ENCODE data around the gene B4GALT1.
"Not testable (repeated sequence)": the region's sequence is repeated elsewhere in the genome, so short reads cannot be mapped to it uniquely, and the experiment has no call there.

Gene B4GALT1

DNA sequence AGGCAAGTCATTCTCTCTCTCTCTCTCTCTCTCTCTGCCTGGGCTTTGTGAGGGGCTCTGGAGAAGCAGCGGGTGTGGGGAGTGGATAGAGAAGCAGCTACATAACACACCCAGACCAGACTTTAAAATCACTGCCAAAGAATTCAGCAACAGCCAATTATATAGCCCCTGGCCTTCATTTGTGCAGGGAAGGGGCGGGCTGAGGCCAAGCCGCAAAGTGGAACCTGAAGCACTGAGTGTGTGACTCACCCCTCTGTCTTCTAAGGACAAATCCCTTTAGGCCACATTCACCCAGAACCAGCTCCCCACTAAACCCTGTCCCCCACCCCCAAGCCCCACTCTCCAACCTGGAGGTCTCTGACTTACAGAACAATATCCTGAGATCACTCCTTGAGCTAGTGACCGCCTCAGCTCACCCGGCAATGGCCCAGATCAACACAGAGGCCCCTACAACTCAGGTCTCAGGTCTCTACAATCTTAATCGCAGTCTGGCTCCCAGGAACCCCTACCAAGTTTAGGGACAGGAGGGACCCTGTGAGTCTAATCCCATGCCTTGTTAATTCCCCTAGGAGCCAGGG is 6.0 kb downstream of the B4GALT1 start:
- DNase-seq: peak; percentile 70

DNA sequence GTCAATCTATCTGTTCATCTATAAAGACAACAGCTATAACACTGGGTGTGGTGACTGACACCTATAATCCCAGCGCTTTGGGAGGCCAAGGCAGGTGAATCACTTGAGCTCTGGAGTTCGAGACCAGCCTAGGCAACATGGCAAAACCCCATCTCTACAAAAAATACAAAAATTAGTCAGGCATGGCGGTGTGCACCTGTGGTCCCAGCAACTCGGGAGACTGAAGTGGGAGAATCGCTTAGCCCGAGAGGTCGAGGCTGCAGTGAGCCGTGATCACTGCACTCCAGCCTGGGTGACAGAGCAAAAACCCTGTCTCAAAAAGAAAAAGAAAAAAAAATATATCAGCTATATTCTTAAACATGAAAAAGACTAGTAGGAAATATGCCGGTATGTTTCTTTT is 6.7 kb downstream of the B4GALT1 start:
- DNase-seq: not testable (repeated sequence)

DNA sequence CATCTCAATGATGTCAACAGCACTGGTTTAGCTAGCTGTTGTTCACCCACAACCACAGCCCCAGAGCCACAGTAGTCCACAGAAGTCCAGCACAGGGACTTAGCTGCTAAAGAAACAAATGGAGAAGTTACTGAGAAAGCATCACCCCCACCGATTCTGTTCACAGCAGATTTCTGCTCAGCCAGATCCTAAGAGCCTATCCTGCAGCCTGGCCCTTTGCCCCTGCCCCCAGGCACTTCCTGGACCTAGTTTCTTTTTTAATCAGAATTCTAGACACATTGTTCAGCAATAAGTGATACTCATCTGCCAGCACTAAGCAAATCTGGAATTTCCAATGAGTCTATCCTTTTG is 7.4 kb downstream of the B4GALT1 start:
- DNase-seq: peak; percentile 68

DNA sequence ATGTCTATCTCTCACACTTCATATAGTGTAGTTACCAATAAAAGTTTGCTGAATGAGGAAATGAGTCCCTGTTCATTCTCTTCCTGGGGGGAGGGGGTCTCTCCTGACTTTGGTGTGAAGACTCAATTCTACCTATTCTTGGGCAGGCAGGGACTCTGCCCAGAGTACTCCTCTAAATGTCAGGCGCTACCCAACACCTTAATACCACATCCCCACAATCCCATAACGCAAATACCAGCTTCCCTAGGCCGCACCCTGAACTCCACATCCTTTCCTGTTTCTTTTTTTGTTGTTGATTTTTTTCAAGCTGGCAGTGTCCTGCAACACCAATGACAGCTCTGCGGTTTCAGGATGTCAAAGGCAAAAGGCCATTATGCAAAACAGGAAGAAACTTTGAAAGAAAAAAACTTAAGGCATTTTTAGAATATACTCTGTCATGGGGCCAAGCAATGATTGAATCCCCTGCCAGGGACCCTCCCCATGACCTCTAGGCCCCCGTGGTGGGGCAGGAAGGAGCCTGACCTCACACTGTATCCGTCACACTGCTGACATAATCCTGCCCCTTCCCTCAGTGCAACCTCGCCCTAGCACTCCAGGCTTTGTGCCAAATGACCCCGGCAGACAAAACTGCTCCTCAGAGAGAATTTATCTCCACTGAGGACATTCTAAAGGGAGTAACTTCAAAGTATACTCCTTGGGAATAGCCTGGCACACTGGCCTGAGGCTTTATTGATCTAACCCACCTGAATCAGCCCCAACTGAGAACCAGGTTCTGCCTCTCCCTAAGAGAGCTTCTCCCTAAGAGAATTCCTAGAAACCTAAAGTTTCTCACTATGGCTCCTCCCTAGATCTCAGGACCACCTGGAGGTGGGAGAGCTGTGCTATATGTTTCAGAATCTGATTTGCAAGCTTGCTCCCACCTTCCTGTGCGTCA is 8.0 kb downstream of the B4GALT1 start:
- DNase-seq: peak; percentile 45

DNA sequence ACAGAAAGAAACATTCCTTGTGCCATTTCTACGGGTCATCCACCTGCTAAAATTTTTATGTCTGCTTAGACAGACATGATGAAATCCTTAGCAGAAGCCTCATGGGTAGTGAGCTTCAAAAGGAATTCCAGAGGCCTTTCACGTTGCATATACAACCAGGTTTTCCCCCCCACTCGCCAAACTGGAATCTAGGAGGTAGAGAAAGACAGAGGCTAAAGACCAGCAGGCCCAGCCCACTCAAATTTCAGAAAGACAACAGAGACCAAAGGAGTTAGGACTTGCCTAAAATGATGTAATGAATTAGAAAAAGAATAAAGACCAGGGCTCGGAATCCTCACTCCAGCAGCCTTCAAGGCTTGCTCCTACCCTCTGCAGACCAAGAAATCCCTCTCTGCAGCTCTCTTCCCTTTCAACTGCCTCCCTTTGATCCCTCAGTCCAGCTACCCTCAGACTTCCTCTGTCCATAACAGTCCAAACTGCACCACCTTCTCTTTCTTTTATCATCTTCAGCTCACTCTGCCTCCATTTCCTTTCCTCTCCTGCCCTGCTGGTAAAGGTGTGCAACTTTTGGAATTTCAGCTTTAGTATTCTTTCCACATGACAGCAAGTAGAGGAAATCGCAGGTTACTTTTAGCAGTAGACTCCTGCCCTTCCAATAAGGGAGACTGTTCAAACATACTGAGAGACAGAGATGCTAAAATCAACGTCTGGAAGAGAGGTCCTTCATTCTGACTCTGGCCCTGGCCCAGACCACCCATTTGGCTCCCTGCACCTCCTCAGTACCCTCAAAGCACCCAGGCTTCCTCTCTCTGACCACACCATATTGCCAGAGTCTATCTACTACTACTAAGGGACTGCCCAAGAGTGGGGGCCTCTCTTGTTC is 8.9 kb downstream of the B4GALT1 start:
- DNase-seq: no peak

DNA sequence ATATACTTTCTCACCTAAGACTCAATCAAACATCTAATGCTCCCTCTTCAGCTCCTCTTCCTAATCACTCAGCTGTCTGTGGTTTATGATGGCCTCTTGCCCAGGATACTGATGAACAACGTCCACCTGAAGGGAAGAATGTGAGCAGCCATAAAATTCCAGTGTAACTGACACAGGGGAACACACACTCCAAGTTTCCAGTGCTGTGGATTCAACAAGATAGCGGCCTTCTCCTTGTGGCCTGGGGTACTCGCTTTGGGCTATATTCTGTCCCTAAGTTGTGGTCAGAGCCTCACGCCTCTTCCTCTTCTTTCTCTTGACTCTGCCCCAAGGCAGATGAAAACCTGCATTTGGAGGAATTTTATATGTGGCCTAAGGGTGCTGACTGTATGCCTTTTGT is 11.7 kb downstream of the B4GALT1 start:
- DNase-seq: no peak

DNA sequence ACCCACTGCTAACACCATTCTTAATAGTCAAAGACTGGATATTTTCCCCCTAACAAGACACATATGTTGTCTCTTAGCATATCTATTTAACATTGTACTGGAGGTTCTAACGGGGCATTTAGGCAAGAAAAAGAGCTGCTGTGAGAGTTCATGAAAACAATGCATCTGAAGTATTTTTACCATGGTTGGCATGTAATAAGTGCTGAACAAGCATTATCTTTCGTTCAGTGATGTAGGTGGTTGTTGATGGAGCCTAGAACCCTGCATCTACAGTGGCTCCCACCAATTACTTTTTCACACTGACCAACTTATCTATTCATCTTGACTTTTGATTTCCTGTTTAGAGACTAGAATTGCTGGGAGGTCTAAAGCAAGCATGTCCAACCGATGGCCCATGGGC is 12.8 kb downstream of the B4GALT1 start:
- DNase-seq: no peak

DNA sequence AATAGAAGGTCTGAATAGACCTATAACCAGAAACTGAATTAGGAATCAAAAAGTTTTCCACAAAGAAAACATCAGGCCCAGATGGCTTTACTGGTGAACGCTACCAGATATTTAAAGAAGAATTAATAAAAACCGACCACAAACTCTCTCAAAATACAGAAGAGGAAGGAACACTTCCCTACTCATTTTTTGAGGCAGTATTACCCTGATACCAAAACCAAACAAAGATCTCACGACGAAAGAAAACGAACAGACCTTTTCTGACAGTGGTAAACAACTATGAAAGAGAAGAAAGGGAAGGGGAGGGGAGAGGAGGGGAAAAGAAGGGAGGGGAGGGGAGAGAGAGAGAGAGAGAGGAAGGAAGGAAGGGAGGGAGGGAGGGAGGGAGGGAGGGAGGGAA is 13.5 kb downstream of the B4GALT1 start:
- DNase-seq: no peak

DNA sequence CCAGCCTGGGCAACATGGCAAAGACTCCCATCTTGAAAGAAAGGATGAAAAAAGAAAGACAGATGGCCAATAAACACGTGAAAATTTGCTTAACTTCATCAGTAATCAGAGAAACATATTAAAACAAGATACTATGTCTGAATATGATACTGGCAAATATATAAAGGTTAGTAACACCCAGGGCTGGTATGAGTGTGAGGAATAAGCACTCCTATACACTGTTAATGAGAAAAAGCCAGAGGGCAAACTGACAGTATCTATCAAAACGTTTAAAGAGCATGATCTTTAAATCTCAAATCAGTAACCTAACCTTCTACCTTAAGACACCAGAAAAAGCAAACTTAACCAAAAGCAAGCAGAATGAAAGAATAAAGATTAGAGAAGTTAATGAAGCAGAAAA is 14.1 kb downstream of the B4GALT1 start:
- no peak for DNase-seq

DNA sequence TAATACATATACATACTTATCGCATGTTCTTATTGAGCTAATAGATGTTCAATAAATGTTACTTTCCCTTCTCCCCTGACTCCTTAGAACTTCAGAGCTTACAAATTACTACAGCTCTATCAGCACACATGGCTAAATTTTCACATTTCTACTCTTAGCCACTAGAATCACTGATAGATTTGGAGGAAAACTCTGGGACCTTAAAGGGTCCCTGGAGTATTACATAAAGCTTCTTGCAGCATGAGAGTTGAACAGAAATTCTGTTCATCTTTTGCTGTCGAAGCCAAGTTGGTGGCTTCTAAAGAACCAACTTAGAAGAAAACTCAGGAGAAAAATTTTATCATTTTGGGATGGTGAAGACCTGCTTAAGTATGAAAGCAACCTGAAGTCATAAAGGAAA is 15.5 kb downstream of the B4GALT1 start:
- DNase-seq: no peak

DNA sequence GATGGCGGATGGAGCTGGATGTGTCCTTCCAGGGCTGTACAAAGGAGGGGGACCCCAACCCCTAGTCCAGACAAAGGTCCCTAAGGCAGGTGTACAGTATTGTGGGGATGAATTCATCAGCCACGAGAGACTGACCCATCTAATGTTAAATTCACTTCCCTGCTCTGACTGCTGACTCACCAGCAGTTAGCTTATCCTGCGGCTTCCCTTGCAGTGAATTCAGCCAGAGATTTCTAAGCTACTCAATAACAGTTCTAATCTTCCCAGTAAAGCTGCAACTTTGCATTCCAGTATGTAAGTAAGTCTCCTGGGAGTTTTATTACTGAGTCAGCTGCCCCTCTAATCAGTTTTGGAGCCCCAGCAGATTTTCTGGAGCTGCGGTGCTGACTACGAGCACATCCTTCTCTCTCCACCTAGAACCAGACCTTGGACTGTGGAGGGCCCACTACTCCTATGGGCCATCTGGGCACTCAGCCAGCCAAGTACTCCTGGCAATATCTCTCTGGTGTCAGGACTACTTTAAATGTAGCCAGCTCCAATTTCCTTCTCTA is 16.1 kb downstream of the B4GALT1 start:
- no peak for DNase-seq

DNA sequence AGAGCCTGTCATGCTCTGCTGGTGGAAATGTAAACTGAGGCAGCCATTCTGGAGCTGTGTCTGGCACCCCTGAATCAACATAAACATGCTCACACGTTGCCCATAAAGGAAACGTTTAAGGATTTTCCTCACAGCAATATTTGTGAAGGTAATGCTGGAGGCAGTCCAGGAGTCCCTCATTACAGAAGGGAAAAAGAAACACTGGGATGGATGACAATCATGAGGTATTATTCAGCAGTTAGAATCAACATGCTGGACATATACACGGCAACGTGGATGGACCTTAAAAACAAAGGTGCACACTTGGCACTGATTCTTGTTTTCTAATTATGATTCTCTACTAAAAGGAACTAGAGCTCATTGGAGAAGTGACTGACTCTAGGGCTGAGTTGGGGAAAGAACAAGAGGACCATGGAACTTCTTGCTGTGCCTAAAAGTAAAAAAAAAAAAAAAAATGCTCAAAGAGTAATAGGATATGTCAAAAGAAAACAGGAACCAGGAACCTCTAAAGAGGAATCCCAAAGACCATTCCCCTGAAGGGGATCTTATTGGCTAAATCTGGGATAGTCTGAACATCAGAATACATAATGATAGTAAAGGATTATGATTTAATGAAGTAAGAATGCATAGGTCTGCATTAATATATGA is 18.6 kb downstream of the B4GALT1 start:
- DNase-seq: no peak

DNA sequence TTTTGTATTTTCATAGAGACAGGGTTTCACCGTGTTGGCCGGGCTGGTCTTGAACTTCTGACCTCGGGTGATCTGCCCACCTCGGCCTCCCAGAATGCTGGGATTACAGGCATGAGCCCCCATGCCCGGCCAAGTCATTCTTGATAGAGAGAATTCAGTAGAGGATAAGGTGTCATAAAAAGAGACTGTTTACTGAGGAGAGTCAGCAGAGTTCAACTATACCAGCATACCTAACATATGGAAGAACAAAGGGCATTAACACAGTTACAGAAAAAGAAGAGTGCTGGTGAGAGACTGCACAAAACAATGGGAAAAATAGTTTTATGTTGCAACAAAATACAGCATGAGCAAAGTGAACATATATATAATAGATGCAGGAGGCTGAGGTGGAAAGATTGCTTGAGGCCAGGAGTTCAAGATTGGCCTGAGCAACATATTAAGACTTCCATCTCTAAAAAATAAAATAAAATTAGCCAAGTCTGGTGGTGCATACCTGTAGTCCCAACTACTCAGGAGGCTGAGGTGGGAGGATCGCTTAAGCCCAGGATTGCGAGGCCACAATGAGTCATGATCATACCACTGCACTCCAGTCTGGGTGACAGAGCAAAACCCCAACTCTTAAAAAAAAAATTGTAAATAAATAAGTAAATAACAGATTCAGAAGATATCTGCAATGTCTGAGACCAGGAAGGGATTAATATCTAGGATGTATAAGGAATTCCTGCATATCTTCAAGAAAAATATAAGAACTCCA is 19.5 kb downstream of the B4GALT1 start:
- DNase-seq: no peak

DNA sequence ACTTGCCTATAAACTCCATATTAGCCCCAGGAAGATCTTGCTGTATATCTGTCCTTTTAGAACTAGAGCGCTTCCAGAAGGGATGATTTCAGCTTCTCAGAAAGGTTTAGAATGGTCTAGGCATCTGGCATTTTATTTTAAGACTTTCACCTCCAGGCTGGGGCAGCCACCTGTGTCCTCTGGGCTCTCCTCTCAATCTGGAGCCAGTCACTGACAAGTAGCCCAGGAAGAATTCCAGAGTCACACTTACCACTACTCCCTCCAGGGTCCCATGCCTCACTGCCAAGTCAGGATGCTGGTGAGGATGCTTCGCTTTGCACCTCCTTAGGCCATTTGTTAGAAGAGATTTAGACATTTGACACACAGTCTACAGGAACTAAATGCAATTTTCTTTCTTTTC is 20.8 kb downstream of the B4GALT1 start:
- DNase-seq: no peak

DNA sequence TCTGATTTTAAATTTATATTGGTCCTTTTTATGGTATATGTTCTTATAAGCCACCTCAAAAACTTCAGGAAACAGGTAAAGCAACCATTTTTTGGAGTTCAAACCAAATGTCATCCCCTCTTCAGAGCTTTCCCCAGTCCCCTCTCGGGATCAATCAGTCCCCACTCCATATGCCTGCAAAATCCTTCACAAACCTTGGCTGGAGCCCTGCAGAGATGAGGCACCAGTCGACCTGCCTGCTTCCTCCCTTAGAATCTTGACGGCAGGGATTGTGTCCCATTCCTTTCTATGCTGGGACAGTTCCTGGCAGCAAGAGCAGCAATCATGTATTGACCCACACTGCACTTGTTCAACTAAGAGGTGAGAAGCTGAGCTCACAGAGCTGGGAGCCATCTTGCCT is 22.6 kb downstream of the B4GALT1 start:
- no peak for DNase-seq

DNA sequence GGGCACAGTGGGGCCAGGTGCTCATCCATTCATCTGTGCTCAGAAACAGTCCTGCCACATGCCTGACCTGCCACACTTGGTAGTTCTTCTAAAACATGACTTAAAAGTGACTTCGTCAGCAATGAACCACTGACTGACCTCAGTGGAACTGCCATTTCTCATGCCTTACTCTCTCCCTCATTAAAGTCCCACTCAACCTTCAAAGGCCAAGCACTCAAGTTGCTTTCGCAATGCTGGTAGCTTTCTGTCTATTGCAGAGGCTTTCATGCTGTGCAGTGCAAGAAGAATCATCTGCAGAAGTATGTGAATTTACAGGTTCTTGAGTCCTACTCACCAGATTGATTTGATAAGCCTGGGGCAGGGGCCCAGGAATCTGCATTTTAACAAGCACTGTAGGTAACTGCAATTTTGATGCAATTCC is 23.9 kb downstream of the B4GALT1 start:
- DNase-seq: no peak

DNA sequence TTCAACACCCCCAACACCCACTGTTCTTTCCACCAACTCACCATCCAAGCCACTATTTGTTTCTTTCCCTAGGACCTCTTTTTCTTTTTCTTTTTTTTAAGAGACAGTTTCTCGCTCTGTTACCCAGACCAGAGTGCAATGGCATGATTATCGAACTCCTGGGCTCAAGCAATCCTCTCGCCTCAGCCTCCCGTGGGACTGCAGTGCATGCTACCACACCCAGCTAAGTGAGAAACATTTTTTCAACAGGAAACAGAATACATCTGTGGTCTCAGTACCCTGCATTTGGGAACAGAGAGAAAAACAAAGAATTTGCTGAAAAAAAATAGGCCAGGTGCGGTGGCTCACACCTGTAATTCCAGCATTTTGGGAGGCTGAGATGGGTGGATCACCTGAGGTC is 24.6 kb downstream of the B4GALT1 start:
- DNase-seq: peak; percentile 44

DNA sequence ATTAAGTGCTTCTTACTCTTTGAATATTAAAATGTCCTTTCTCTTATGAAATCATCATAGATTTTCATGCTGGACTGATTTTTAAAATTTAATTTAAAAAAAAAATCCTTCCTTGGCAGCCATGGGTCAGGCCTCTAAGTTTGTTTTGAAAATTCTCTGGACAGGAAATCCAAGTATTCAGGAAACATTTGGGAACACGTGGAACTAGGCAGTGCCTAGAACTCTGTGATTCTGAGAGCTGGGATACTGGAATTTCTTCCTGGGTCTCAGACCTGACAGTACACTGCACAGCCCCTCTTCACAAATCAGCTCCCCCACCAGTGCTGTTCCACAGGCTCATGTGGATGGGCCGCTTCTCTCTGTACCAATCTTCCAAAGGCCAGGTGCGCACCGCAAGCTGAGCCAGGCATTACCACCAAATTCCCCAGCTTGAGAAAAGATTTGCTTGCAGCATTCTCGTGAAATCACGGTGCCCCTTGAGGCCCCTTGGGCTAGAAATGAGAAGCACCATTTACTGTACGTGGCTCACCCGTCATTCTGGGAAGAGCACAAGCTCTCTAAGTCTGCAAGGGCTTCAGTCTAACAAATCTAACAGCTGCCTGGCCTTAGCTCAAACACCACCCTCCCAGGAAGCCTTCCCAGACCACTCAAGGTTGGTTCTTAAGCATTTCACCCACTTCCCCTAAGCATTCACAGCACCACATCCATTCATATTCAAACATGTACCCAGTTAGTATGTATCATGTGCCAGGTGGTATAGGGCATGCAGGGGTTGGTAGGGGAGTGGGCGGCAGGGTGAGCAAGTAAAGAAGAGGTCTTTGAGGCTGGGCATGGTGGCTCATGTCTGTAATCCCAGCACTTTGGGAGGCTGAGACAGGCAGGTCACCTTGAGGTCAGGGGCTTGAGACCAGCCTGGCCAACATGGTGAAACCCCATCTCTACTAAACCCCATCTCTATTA is 26.5 kb downstream of the B4GALT1 start:
- no peak for DNase-seq

DNA sequence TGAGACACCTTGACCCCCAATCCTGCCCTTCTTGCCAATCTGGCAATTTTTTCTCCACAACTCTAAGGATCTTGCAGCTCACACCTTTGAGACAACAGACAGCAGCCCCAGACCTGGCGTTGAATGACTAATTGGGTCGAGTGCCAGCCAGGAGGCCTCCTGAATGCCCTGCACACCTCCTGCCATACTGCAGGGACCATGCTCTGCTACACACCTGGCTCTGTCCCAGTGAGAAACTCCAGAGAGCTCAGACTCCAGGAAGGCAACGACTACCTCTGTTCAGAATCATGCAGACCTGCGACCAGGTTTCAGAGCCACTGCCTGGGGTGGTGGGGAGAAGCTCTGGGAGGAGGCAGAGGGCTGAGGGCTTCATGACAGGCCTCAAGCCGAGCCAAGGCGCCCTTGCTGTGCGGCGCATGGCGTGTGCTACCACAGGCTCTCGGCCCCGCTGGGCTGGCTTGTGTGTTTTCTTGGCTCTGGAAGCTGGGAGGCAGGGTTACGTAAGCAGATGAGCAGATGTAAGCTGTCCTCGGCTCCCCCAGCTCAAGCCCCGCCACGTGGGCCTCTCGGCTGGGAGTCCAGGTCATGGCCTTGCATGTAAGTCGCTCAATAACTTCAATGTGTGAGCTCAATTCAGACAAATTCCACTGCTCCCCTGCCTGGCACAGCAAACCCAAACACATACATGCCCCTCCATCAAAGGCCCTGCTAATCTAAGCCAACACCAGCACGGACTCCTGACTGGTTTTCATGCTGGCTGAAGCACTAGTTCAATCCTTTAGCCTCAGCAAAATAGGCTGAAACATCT is 27.5 kb downstream of the B4GALT1 start:
- no peak for DNase-seq

DNA sequence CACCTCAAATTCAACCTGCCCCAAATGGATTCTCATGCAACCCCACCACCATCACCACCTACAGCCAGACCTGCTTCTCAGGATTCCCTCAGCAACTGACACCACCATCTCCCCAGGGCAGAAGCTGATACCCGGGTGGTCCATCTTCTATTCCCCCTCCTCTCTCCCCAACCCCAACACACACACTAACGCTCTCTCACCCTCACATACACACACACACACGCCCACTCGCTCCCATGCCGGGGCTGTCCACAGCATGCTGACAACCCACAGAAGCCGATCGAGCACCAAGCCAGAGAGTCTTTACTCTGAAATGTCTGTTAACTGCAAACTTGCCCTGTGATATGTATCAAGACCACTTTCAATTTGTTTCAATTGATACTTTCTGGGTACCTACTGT is 28.4 kb downstream of the B4GALT1 start:
- DNase-seq: no peak

Measured in CD4-positive, alpha-beta T cell treated with Interleukin-4 for 4 hours (primary cell).